Transverse colon (tissue), 3 donors: ENCODE measurements around the gene SIX5.

Source experiments
- POLR2A ChIP-seq: fragments of 450-650 bp; IDR thresholded peaks from one replicate; pipeline ENCODE4 v1.6.1; 2016; ENCODE audit warnings: antibody characterized with exemption, mild to moderate bottlenecking, moderate library complexity
- TF ChIP-seq, protein P1 (sequence below), 5 experiments: fragments of 200-600 bp in 3 of 5; fragments of 450-650 bp in 2 of 5; sonication (generic) in 3 of 5; IDR thresholded peaks; 1 replicate in 2 of 5; 2 replicates in 3 of 5; pipeline ENCODE4 v1.5.1; 2016 to 2017; ENCODE audit warnings: antibody characterized with exemption in 5 of 5, inconsistent platforms in 3 of 5, mild to moderate bottlenecking in 2 of 5, moderate library complexity in 1 of 5

DNA sequence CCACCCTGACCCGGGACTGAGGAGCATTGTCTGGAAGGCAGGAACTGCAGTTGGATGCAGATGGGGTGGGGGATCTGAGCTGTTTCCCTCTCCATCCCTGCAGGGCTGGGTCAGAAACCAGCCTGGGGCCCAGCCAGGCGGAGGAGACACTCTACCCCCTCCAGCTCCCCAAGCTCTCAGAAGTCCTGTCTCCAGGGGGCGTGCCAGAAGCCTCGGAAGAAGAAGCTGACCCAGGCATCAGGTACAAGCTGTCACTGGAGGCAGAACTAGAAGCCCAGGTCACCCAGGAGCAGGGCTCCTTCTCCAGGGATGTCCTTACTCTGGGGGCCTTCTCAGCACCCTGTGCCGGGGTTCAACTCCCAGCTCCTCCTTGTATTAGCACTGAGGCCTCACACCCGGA is 15.5 kb downstream of the SIX5 start:
- TF ChIP-seq POLR2A, result no peak
- TF ChIP-seq, protein P1, sequence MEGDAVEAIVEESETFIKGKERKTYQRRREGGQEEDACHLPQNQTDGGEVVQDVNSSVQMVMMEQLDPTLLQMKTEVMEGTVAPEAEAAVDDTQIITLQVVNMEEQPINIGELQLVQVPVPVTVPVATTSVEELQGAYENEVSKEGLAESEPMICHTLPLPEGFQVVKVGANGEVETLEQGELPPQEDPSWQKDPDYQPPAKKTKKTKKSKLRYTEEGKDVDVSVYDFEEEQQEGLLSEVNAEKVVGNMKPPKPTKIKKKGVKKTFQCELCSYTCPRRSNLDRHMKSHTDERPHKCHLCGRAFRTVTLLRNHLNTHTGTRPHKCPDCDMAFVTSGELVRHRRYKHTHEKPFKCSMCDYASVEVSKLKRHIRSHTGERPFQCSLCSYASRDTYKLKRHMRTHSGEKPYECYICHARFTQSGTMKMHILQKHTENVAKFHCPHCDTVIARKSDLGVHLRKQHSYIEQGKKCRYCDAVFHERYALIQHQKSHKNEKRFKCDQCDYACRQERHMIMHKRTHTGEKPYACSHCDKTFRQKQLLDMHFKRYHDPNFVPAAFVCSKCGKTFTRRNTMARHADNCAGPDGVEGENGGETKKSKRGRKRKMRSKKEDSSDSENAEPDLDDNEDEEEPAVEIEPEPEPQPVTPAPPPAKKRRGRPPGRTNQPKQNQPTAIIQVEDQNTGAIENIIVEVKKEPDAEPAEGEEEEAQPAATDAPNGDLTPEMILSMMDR (IDR thresholded peaks at IDR 0.05), result no peak
